Peyer's patch (tissue), 4 donors: ENCODE measurements around the gene WAS.
"Not testable (repeated sequence)": the region's sequence is repeated elsewhere in the genome, so short reads cannot be mapped to it uniquely, and the experiment has no call there.

Experiments
- POLR2A ChIP-seq, 2 donors: fragments of 450-650 bp; IDR thresholded peaks; one replicate each; pipeline ENCODE4 v1.5.1; 2017; ENCODE audit warnings: antibody characterized with exemption in 2 of 2, mild to moderate bottlenecking in 2 of 2, moderate library complexity in 2 of 2
- TF ChIP-seq, protein P1 (sequence below), 6 experiments: fragments of 450-650 bp in 4 of 6; fragments of 200-600 bp in 2 of 6; sonication (generic) in 1 of 6; IDR thresholded peaks; one replicate each; pipeline ENCODE4 v1.5.1; 2017 to 2019; ENCODE audit warnings: antibody characterized with exemption in 6 of 6, mild to moderate bottlenecking in 3 of 6, moderate library complexity in 1 of 6

DNA sequence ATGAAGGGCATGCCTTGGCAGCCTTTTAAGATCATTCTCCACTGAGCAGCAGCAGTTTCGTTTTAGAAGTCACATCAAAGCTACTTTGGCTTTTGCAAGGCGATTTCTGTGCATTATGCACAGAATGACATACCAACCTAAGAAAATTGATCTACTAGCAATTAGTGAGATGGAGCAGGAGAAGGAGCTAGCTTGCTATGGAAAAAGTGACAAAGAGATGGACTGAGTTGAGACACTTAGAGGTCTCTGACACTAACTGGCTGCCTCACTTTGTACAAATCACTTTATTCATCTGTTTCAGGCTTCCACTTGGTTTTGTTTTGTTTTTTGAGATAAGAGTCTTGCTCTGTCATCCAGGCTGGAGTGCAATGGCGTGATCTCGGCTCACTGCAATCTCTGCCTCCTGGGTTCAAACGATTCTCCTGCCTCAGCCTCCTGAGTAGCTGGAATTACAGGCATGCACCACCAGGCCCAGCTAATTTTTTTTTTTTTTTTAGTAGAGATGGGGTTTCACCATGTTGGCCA is 31.5 kb upstream of the WAS start:
- TF ChIP-seq POLR2A (IDR thresholded peaks at IDR 0.05): not testable (repeated sequence)
- TF ChIP-seq, protein P1, sequence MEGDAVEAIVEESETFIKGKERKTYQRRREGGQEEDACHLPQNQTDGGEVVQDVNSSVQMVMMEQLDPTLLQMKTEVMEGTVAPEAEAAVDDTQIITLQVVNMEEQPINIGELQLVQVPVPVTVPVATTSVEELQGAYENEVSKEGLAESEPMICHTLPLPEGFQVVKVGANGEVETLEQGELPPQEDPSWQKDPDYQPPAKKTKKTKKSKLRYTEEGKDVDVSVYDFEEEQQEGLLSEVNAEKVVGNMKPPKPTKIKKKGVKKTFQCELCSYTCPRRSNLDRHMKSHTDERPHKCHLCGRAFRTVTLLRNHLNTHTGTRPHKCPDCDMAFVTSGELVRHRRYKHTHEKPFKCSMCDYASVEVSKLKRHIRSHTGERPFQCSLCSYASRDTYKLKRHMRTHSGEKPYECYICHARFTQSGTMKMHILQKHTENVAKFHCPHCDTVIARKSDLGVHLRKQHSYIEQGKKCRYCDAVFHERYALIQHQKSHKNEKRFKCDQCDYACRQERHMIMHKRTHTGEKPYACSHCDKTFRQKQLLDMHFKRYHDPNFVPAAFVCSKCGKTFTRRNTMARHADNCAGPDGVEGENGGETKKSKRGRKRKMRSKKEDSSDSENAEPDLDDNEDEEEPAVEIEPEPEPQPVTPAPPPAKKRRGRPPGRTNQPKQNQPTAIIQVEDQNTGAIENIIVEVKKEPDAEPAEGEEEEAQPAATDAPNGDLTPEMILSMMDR (IDR thresholded peaks at IDR 0.05): not testable (repeated sequence)
